H9 (cell line): ENCODE data around the gene IL1R2. TPM values are rescaled to one million over a fixed set of nuclear protein-coding genes. Genes with fewer than 3 reads are reported as not detected.

Source experiments
- DNase-seq: peaks from one replicate; pipeline ENCODE4 v3.0.0-alpha.2; 2017
- H2AFZ ChIP-seq: one replicate; pipeline ENCODE4 v1.6.1; 2013; ENCODE audit warnings: mild to moderate bottlenecking, low read length, control low read depth, moderate library complexity
- H2AK5ac ChIP-seq: 2 replicates; pipeline ENCODE4 v1.6.1; 2013; ENCODE audit warnings: low read length, control low read depth, mixed read lengths; ENCODE audit not compliant: insufficient read length
- H2BK120ac ChIP-seq: one replicate; pipeline ENCODE4 v1.6.1; 2013; ENCODE audit warnings: low read depth, mild to moderate bottlenecking, low read length, control low read depth, inconsistent platforms; ENCODE audit not compliant: poor library complexity, severe bottlenecking
- H2BK12ac ChIP-seq: 2 replicates; pipeline ENCODE4 v1.6.1; 2013; ENCODE audit warnings: low read length, control low read depth, mixed read lengths, low read depth; ENCODE audit not compliant: insufficient read length
- H2BK15ac ChIP-seq: 2 replicates; pipeline ENCODE4 v1.6.1; 2013; ENCODE audit warnings: low read depth, low read length, control low read depth
- H2BK20ac ChIP-seq: one replicate; pipeline ENCODE4 v1.6.1; 2013; ENCODE audit warnings: low read depth, mild to moderate bottlenecking, low read length, control low read depth, inconsistent platforms; ENCODE audit not compliant: poor library complexity, severe bottlenecking
- H2BK5ac ChIP-seq: 2 replicates; pipeline ENCODE4 v1.6.1; 2013; ENCODE audit warnings: low read length, control low read depth, mixed read lengths; ENCODE audit not compliant: insufficient read length
- H3K14ac ChIP-seq: 2 replicates; pipeline ENCODE4 v1.6.1; 2013; ENCODE audit warnings: low read length, control low read depth; ENCODE audit not compliant: insufficient read depth
- H3K18ac ChIP-seq: 2 replicates; pipeline ENCODE4 v1.6.1; 2013; ENCODE audit warnings: low read depth, mild to moderate bottlenecking, mixed read lengths, low read length, control low read depth; ENCODE audit not compliant: insufficient read length
- H3K23ac ChIP-seq: 2 replicates; pipeline ENCODE4 v1.6.1; 2013; ENCODE audit warnings: low read length, control low read depth, mixed read lengths, low read depth; ENCODE audit not compliant: insufficient read length
- H3K23me2 ChIP-seq: 2 replicates; pipeline ENCODE4 v1.6.1; 2013; ENCODE audit warnings: low read depth, mild to moderate bottlenecking, mixed read lengths, low read length, control low read depth; ENCODE audit not compliant: insufficient read length, poor library complexity, severe bottlenecking
- H3K27ac ChIP-seq: 2 replicates; pipeline ENCODE4 v1.5.1; 2013; ENCODE audit warnings: low read length, control low read depth, mixed read lengths, low read depth; ENCODE audit not compliant: insufficient read length
- H3K27me3 ChIP-seq: 2 replicates; pipeline ENCODE4 v1.6.1; 2013; ENCODE audit warnings: low read length, control low read depth, inconsistent platforms; ENCODE audit not compliant: insufficient read depth
- H3K4ac ChIP-seq: 2 replicates; pipeline ENCODE4 v1.6.1; 2013; ENCODE audit warnings: low read depth, mild to moderate bottlenecking, control low read depth, inconsistent platforms, low read length, moderate library complexity
- H3K4me1 ChIP-seq: 2 replicates; pipeline ENCODE4 v1.6.1; 2013; ENCODE audit warnings: low read length, control low read depth, inconsistent platforms; ENCODE audit not compliant: insufficient read depth
- H3K4me2 ChIP-seq: 2 replicates; pipeline ENCODE4 v1.6.1; 2013; ENCODE audit warnings: low read length, control low read depth, mixed read lengths; ENCODE audit not compliant: insufficient read length, insufficient read depth
- H3K56ac ChIP-seq: 2 replicates; pipeline ENCODE4 v1.6.1; 2013; ENCODE audit warnings: low read depth, mild to moderate bottlenecking, mixed read lengths, low read length, control low read depth; ENCODE audit not compliant: insufficient read length
- H3K79me1 ChIP-seq: 2 replicates; pipeline ENCODE4 v1.6.1; 2013; ENCODE audit warnings: low read depth, mild to moderate bottlenecking, moderate library complexity, low read length, control low read depth, inconsistent platforms; ENCODE audit not compliant: insufficient read depth, poor library complexity, severe bottlenecking
- H3K79me2 ChIP-seq: 2 replicates; pipeline ENCODE4 v1.6.1; 2013; ENCODE audit warnings: low read length, control low read depth, inconsistent platforms; ENCODE audit not compliant: insufficient read depth
- H3K9ac ChIP-seq: 2 replicates; pipeline ENCODE4 v1.6.1; 2013; ENCODE audit warnings: low read length, control low read depth, mixed read lengths; ENCODE audit not compliant: insufficient read length; ENCODE audit errors: extremely low read depth
- H3K9me3 ChIP-seq: one replicate; pipeline ENCODE4 v1.6.1; 2013; ENCODE audit warnings: low read depth, low read length, inconsistent platforms; ENCODE audit not compliant: control insufficient read depth
- H3T11ph ChIP-seq: one replicate; pipeline ENCODE4 v1.6.1; 2013; ENCODE audit warnings: mild to moderate bottlenecking, low read length, control low read depth, inconsistent platforms
- H4K20me1 ChIP-seq: one replicate; pipeline ENCODE4 v1.6.1; 2013; ENCODE audit not compliant: control insufficient read depth, insufficient read length, insufficient read depth
- H4K5ac ChIP-seq: 2 replicates; pipeline ENCODE4 v1.6.1; 2013; ENCODE audit warnings: low read depth, mild to moderate bottlenecking, mixed read lengths, low read length, control low read depth; ENCODE audit not compliant: insufficient read length
- H4K8ac ChIP-seq: replicated peaks from 2 replicates; pipeline ENCODE4 v1.6.1; 2013; ENCODE audit warnings: low read length, control low read depth, mixed read lengths, low read depth; ENCODE audit not compliant: insufficient read length
- H4K91ac ChIP-seq: 2 replicates; pipeline ENCODE4 v1.6.1; 2013; ENCODE audit warnings: low read depth, mild to moderate bottlenecking, moderate library complexity, mixed read lengths, low read length, control low read depth; ENCODE audit not compliant: insufficient read length
- H3K27ac Mint-ChIP-seq, 3 experiments: 2 replicates in 2 of 3; 3 replicates in 1 of 3; pipeline ENCODE4 v1.8.0; 2020 to 2021; ENCODE audit warnings: mixed read lengths in 3 of 3, mild to moderate bottlenecking in 1 of 3, moderate library complexity in 1 of 3
- H3K27me3 Mint-ChIP-seq: 2 replicates; pipeline ENCODE4 v1.8.0; 2021; ENCODE audit warnings: low read depth, mild to moderate bottlenecking, moderate library complexity, mixed read lengths
- H3K36me3 Mint-ChIP-seq, 3 experiments: 2 replicates in 2 of 3; 3 replicates in 1 of 3; pipeline ENCODE4 v1.8.0; 2020 to 2021; ENCODE audit warnings: low read depth in 3 of 3, mixed read lengths in 3 of 3; ENCODE audit not compliant: insufficient read depth in 1 of 3
- H3K4me1 Mint-ChIP-seq, 2 experiments: 2 replicates each; pipeline ENCODE4 v1.8.0; 2020; ENCODE audit warnings: mixed read lengths in 2 of 2
- H3K4me3 Mint-ChIP-seq, 2 experiments: 2 replicates in 1 of 2; 3 replicates in 1 of 2; pipeline ENCODE4 v1.8.0; 2020 to 2021; ENCODE audit warnings: mild to moderate bottlenecking in 2 of 2, mixed read lengths in 2 of 2, moderate library complexity in 1 of 2
- H3K9me3 Mint-ChIP-seq, 2 experiments: 2 replicates in 1 of 2; 3 replicates in 1 of 2; pipeline ENCODE4 v1.8.0; 2020; ENCODE audit warnings: mild to moderate bottlenecking in 2 of 2, mixed read lengths in 2 of 2, moderate library complexity in 1 of 2
- WGBS: extraction: QIAGEN DNeasy Blood & Tissue Kit; methylation state at CpG from one replicate; pipeline ENCODE4 v1.1.7; 2013; ENCODE audit warnings: missing lambda C conversion rate, low lambda C conversion rate, mixed read lengths; ENCODE audit not compliant: insufficient read length; ENCODE audit errors: extremely low coverage; 5-methylcytosine and 5-hydroxymethylcytosine counted together
- total RNA-seq: library from RNA; stranded (reverse); gene quantifications from 2 replicates; pipeline ENCODE4 v1.2.1, GENCODE V29; 2021
- TF ChIP-seq, protein P1 (sequence below): fragments of 200-600 bp; sonication (generic); conservative IDR thresholded peaks from 3 replicates; pipeline ENCODE4 v1.8.0; 2021; ENCODE audit warnings: antibody characterized with exemption, mild to moderate bottlenecking

IL1R2 gene
- total RNA-seq, 1 experiment from 2014 or later, result not detected

GRCh38 chr2:102004581-102004980 lies 12.8 kb downstream of the IL1R2 start:
- no peaks in the 10 kb centered on the region for H3K27me3 ChIP-seq
- no peaks in the 10 kb centered on the region for H3K79me1 ChIP-seq
- no peak overlapping the region for H4K5ac ChIP-seq
- no peak overlapping the region for H2BK20ac ChIP-seq
- no peaks in the 10 kb centered on the region for H3K79me2 ChIP-seq
- H3T11ph ChIP-seq, result no peak overlapping the region
- no peak overlapping the region for H3K4ac ChIP-seq
- no peaks in the 10 kb centered on the region for H3K4me1 ChIP-seq
- no peak overlapping the region for H3K23ac ChIP-seq
- TF ChIP-seq, protein P1, sequence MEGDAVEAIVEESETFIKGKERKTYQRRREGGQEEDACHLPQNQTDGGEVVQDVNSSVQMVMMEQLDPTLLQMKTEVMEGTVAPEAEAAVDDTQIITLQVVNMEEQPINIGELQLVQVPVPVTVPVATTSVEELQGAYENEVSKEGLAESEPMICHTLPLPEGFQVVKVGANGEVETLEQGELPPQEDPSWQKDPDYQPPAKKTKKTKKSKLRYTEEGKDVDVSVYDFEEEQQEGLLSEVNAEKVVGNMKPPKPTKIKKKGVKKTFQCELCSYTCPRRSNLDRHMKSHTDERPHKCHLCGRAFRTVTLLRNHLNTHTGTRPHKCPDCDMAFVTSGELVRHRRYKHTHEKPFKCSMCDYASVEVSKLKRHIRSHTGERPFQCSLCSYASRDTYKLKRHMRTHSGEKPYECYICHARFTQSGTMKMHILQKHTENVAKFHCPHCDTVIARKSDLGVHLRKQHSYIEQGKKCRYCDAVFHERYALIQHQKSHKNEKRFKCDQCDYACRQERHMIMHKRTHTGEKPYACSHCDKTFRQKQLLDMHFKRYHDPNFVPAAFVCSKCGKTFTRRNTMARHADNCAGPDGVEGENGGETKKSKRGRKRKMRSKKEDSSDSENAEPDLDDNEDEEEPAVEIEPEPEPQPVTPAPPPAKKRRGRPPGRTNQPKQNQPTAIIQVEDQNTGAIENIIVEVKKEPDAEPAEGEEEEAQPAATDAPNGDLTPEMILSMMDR, result no peak
- no peak overlapping the region for H3K14ac ChIP-seq
- H3K9me3 ChIP-seq, result no peaks in the 10 kb centered on the region
- H2BK15ac ChIP-seq, result no peak overlapping the region
- Mint-ChIP-seq H3K27ac (no peak overlapping the region), H3K4me1 (peaks cover 0 to 5% of the 10 kb centered on the region in 2 experiments; a peak in 2 of 4 replicates), H3K27me3 (peaks cover 17% of the 10 kb centered on the region), H3K9me3 (no peaks in the 10 kb centered on the region), H3K4me3 (no peak overlapping the region), H3K36me3 (no peaks in the 10 kb centered on the region)
- WGBS, result no CpG with 5 or more reads among the region's 2 CpGs
- H3K56ac ChIP-seq, result no peak overlapping the region
- H3K4me2 ChIP-seq, result no peak overlapping the region
- no peak overlapping the region for H3K9ac ChIP-seq
- H4K20me1 ChIP-seq, result no peaks in the 10 kb centered on the region
- no peak overlapping the region for H2BK12ac ChIP-seq
- no peaks in the 10 kb centered on the region for H3K23me2 ChIP-seq
- no peak overlapping the region for H2AK5ac ChIP-seq
- no peak overlapping the region for H3K18ac ChIP-seq
- no peak overlapping the region for H4K8ac ChIP-seq
- H2BK120ac ChIP-seq, result no peak overlapping the region
- no peak overlapping the region for H2BK5ac ChIP-seq
- DNase-seq, result no peak
- no peak overlapping the region for H2AFZ ChIP-seq
- H3K27ac ChIP-seq, result no peak overlapping the region
- H4K91ac ChIP-seq, result no peak overlapping the region
